Measurements from ENCODE around the gene HAUS2. TPM values are rescaled to one million over a fixed set of nuclear protein-coding genes. Genes with fewer than 3 reads are reported as not detected.

Gene HAUS2
- total and polyA plus RNA-seq, 10 of the 15 experiments (the other 5 are each of a cell fraction or from before 2014, with no cell fraction given), result 28.7 to 59.3 (median 40.6) TPM

DNA sequence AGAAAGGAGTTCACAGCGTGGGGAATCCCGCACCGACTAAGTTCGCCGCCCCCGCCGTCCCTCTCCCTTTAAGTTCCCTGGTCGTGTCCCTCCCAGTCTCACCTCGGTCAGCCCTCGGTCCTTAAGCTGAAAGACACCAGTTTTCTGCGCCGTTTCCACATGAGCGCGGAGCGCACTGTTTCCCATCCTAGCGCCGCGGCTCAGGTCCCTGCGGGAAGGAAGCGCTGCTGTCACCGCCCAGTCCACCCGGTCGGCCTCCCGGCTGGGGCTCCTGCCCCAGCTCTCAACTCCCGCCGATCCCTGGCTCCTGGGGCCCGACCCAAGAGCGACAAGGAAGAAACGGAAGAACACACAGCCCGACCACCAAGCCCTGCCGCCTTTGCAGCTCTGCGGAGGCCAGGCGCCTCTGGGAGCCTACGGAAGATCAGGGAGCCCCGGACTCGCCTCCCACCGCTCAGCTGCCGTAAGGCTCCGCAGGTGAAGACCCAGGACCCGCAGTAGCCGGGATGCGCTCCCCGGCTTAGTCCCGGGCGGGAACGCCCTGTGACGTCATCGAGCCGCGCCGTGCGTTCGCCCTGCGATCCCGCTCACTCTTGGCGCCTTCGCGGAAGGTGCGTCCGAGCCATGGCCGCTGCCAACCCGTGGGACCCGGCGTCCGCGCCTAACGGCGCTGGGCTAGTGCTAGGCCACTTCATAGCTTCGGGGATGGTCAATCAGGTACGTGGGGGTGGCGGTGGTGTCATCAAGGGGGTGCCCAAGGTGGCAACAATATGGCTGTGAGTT lies at the start of gene HAUS2, which contains the start of gene LRRC57 (continued):
- TF ChIP-seq E4F1 (IDR thresholded peaks at IDR 0.05; ENCODE audit: borderline replicate concordance, partially characterized antibody) (peak; percentile 18), STAT3 (IDR thresholded peaks at IDR 0.05; ENCODE audit: low read depth, low read length) (no peak), NBN (IDR thresholded peaks at IDR 0.05) (peak; percentile 100), RBBP5 (conservative IDR thresholded peaks at IDR 0.05) (no peak), ZZZ3 (IDR thresholded peaks at IDR 0.05; ENCODE audit: control insufficient read depth, insufficient read length, low read depth) (no peak), HDAC6 (IDR thresholded peaks at IDR 0.05; ENCODE audit: unreplicated experiment) (no peak), BACH1 (IDR thresholded peaks at IDR 0.05; ENCODE audit: borderline replicate concordance) (peak; percentile 62; the same call in 1 of the 2 replicates), CBFB (IDR thresholded peaks at IDR 0.05; ENCODE audit: low read depth) (no peak; the same call in 1 of the 2 replicates), SREBF2 (IDR thresholded peaks at IDR 0.05; ENCODE audit: low read length) (no peak), RFX5 (IDR thresholded peaks at IDR 0.05; ENCODE audit: low read depth, low read length) (no peak), ZBTB11 (CRISPR knock-in tag; IDR thresholded peaks at IDR 0.05) (no peak), MTA3 (IDR thresholded peaks at IDR 0.05; ENCODE audit: borderline replicate concordance, low read length) (no peak), CBX3 (IDR thresholded peaks at IDR 0.05; ENCODE audit: borderline replicate concordance, low read depth) (no peak), MTA2 (IDR thresholded peaks at IDR 0.05; ENCODE audit: low read depth) (no peak; the same call in 1 of the 2 replicates), SMAD1 (IDR thresholded peaks at IDR 0.05; ENCODE audit: low read depth, partially characterized antibody) (no peak), CHD1 (IDR thresholded peaks at IDR 0.05; ENCODE audit: low read depth, low read length) (no peak), JUND (IDR thresholded peaks at IDR 0.05; ENCODE audit: low read depth, low read length) (peak; percentile 65; the same call in 1 of the 2 replicates), ZNF207 (IDR thresholded peaks at IDR 0.05; ENCODE audit: borderline replicate concordance) (0 out of 2 replicates have a peak, but pooled peaks have one; percentile 71), SRF (IDR thresholded peaks at IDR 0.05; ENCODE audit: low read depth in 2 of 2, low read length in 2 of 2) (peak in 1 of 2 experiments; percentile 78; a peak in 1 of 4 replicates)
- TF ChIP-seq, protein P1, sequence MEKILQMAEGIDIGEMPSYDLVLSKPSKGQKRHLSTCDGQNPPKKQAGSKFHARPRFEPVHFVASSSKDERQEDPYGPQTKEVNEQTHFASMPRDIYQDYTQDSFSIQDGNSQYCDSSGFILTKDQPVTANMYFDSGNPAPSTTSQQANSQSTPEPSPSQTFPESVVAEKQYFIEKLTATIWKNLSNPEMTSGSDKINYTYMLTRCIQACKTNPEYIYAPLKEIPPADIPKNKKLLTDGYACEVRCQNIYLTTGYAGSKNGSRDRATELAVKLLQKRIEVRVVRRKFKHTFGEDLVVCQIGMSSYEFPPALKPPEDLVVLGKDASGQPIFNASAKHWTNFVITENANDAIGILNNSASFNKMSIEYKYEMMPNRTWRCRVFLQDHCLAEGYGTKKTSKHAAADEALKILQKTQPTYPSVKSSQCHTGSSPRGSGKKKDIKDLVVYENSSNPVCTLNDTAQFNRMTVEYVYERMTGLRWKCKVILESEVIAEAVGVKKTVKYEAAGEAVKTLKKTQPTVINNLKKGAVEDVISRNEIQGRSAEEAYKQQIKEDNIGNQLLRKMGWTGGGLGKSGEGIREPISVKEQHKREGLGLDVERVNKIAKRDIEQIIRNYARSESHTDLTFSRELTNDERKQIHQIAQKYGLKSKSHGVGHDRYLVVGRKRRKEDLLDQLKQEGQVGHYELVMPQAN (conservative IDR thresholded peaks at IDR 0.05), result peak; percentile 78
